Activated naive CD8-positive, alpha-beta T cell treated with anti-CD3 and anti-CD28 coated beads for 36 hours (primary cell): Measurements from ENCODE around the gene SEMA6B. TPM values are rescaled to one million over a fixed set of nuclear protein-coding genes. Genes with fewer than 3 reads are reported as not detected.

Experiments
- DNase-seq: peaks from one replicate; pipeline ENCODE4 v3.0.0; 2021
- H3K27ac Mint-ChIP-seq: one replicate; pipeline ENCODE4 v1.8.0; 2022; ENCODE audit warnings: mild to moderate bottlenecking, moderate library complexity, mixed read lengths
- H3K27me3 Mint-ChIP-seq: one replicate; pipeline ENCODE4 v1.8.0; 2022; ENCODE audit warnings: mild to moderate bottlenecking, mixed read lengths
- H3K36me3 Mint-ChIP-seq: one replicate; pipeline ENCODE4 v1.8.0; 2021; ENCODE audit warnings: mild to moderate bottlenecking, mixed read lengths
- H3K4me1 Mint-ChIP-seq: one replicate; pipeline ENCODE4 v1.8.0; 2021; ENCODE audit warnings: mixed read lengths
- H3K4me3 Mint-ChIP-seq: one replicate; pipeline ENCODE4 v1.8.0; 2022; ENCODE audit warnings: mild to moderate bottlenecking, moderate library complexity, mixed read lengths
- H3K9me3 Mint-ChIP-seq: one replicate; pipeline ENCODE4 v1.8.0; 2022; ENCODE audit warnings: mixed read lengths
- total RNA-seq, 2 experiments: library from RNA; stranded (reverse); gene quantifications; one replicate each; pipeline ENCODE4 v1.2.3, GENCODE V29; 2021

The SEMA6B gene
- total RNA-seq, 2 experiments from 2014 or later, result not detected

DNA sequence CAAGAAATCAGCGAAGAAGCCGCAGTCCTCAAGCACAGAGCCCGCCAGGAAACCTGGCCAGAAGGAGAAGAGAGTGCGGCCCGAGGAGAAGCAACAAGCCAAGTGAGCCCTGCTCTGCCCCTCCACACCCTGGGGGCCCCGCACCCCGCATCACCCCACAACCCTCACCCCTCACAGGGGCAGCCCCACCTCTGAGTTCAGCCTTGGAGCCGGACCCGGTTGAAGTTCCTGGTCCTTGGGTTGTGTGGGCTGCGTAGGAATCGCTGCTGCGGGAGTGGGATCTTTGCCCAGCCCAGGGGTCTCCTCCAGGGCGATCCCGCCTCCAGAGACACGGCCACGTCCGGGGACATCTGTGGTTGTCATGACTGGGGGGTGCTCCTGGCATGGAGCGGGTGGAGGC lies 63.2 kb downstream of the SEMA6B start:
- Mint-ChIP-seq H3K4me1 (no peaks in the 10 kb centered on the region), H3K27me3 (no peaks in the 10 kb centered on the region), H3K9me3 (no peaks in the 10 kb centered on the region), H3K27ac (no peak overlapping the region), H3K4me3 (no peak overlapping the region), H3K36me3 (peaks cover 2% of the 10 kb centered on the region)
- DNase-seq, result no peak

DNA sequence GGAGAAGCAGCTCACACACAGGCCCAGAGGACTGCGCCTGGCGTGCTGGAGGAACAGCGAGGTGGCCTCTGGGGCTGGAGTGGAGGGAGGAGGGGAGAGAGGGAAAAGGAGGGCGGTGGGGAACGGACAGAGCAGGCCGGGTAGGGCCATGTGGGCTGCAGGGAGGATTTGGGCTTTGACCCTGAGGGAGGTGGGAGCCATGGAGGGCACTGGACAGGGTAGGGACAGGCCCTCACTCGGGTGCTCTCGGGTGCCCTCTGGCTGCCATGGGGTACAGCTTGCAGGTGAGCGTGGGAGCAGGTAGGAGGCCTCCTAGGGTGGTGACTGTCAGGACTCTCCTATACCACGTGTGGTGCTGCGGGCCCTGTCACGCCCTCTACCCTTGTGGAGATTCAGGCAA lies 64.0 kb downstream of the SEMA6B start:
- Mint-ChIP-seq H3K27me3 (no peaks in the 10 kb centered on the region), H3K27ac (no peak overlapping the region), H3K9me3 (no peaks in the 10 kb centered on the region), H3K4me1 (no peaks in the 10 kb centered on the region), H3K4me3 (no peak overlapping the region), H3K36me3 (peaks cover 3% of the 10 kb centered on the region)
- DNase-seq, result no peak

DNA sequence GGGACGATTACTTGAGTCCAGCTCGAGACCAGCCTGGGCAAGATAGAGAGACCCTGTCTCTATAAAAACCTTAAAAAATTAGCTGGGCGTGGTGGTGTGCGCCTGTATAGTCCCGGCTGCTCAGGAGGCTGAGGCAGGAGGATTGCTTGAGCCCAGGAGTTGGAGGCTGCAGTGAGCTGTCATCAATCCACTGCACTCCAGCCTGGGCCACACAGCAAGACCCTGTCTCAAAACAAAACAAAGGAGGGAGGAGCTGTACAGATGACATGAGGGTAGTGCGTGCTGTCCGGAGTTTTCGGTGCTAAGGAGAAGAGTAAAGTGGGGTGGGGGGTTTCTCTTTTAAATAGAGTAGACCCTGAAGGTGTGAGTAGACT lies 64.8 kb downstream of the SEMA6B start:
- peaks cover 6% of the 10 kb centered on the region for H3K36me3 Mint-ChIP-seq
- no peak overlapping the region for H3K27ac Mint-ChIP-seq
- H3K27me3 Mint-ChIP-seq, result no peaks in the 10 kb centered on the region
- H3K4me1 Mint-ChIP-seq, result no peaks in the 10 kb centered on the region
- no peak for DNase-seq
- H3K9me3 Mint-ChIP-seq, result no peaks in the 10 kb centered on the region
- no peak overlapping the region for H3K4me3 Mint-ChIP-seq

GRCh38 chr19:4493929-4494690 lies 65.4 kb downstream of the SEMA6B start:
- no peak overlapping the region for H3K27ac Mint-ChIP-seq
- H3K4me1 Mint-ChIP-seq, result no peaks in the 10 kb centered on the region
- no peak overlapping the region for H3K4me3 Mint-ChIP-seq
- H3K27me3 Mint-ChIP-seq, result no peaks in the 10 kb centered on the region
- H3K36me3 Mint-ChIP-seq, result peaks cover 6% of the 10 kb centered on the region
- no peak for DNase-seq
- no peaks in the 10 kb centered on the region for H3K9me3 Mint-ChIP-seq

GRCh38 chr19:4493104-4493928 lies 66.2 kb downstream of the SEMA6B start:
- no peak for DNase-seq
- Mint-ChIP-seq H3K4me1 (no peaks in the 10 kb centered on the region), H3K9me3 (no peaks in the 10 kb centered on the region), H3K27ac (no peak overlapping the region), H3K4me3 (no peak overlapping the region), H3K27me3 (no peaks in the 10 kb centered on the region), H3K36me3 (peaks cover 9% of the 10 kb centered on the region)

Other genes with a start within 250 kb of the SEMA6B start
- 10 to 100 TPM; 12.3 to 13.1 TPM for gene STAP2, start 220.9 kb downstream of the SEMA6B start, total RNA-seq
- 10 to 100 TPM; 15.6 to 18.8 TPM for gene MPND, start 216.1 kb downstream of the SEMA6B start, total RNA-seq
- 10 to 100 TPM; 40.3 to 41.1 TPM for gene SH3GL1, start 159.1 kb downstream of the SEMA6B start, total RNA-seq
- gene CHAF1A, start 157.0 kb downstream of the SEMA6B start, total RNA-seq, result 10 to 100 TPM; 76.8 to 77.6 TPM
- gene UBXN6, start 101.9 kb downstream of the SEMA6B start, total RNA-seq, result 10 to 100 TPM; 37.0 to 37.8 TPM
- 10 to 100 TPM; 45.5 to 47.0 TPM for gene HDGFL2, start 87.4 kb downstream of the SEMA6B start, total RNA-seq
- gene PLIN4, start 41.2 kb downstream of the SEMA6B start, total RNA-seq, result not detected
- under 1 TPM; 0.32 to 0.56 TPM for gene PLIN5, start 24.5 kb downstream of the SEMA6B start, total RNA-seq
- gene LRG1, start 19.6 kb downstream of the SEMA6B start, total RNA-seq, result under 1 TPM; 0.19 to 0.38 TPM
- 10 to 100 TPM; 10.7 to 11.3 TPM for gene TNFAIP8L1, start 79.8 kb upstream of the SEMA6B start, total RNA-seq
- 10 to 100 TPM; 59.2 to 65.8 TPM for gene MYDGF, start 110.7 kb upstream of the SEMA6B start, total RNA-seq
- gene DPP9, start 164.2 kb upstream of the SEMA6B start, total RNA-seq, result 10 to 100 TPM; 71.7 to 72.3 TPM
- gene FEM1A, start 232.1 kb upstream of the SEMA6B start, total RNA-seq, result 10 to 100 TPM; 21.8 to 22.5 TPM